GM12878 (cell line): Measurements from ENCODE around the gene ASB7. TPM values are rescaled to one million over a fixed set of nuclear protein-coding genes. Genes with fewer than 3 reads are reported as not detected.

ENCODE experiments used
- ATAC-seq: fragments of 200-7000 bp; cut with Tn5 transposase; 3 replicates; pipeline ENCODE4 v1.9.1; 2020; ENCODE audit warnings: mild to moderate bottlenecking, moderate library complexity
- BruUV-seq: library from RNA; stranded (reverse); fragments of 400-500 nt; replicated peaks from 2 replicates; lab custom pipeline; 2021; lab: Mats Ljungman, UMichigan
- CTCF ChIA-PET: fragments of 300-600 bp; sonication (Branson Sonifier 250); formaldehyde crosslinking; extraction: SDS; loops from one replicate; lab custom pipeline; 2021; ENCODE audit warnings: inconsistent platforms; lab: Yijun Ruan, JAX
- POLR2A ChIA-PET: fragments of 350-600 bp; formaldehyde crosslinking; extraction: SDS; loops from one replicate; lab custom pipeline; 2021; ENCODE audit warnings: inconsistent platforms; lab: Charles Lee
- RAD21 ChIA-PET: fragments of 300-600 bp; sonication (Branson Sonifier 250); formaldehyde crosslinking; loops from one replicate; lab custom pipeline; 2023; ENCODE audit warnings: antibody characterized with exemption; ENCODE audit not compliant: unreplicated experiment; lab: Charles Lee
- SMC1A ChIA-PET: fragments of 300-600 bp; sonication (Branson Sonifier 250); formaldehyde crosslinking; loops from one replicate; lab custom pipeline; 2023; ENCODE audit not compliant: unreplicated experiment, uncharacterized antibody; lab: Charles Lee
- DNase-seq: peaks from one replicate; pipeline ENCODE4 v3.0.0-alpha.2; 2011; ENCODE audit warnings: low read depth, low spot score
- FAIRE-seq: peaks from 3 replicates; lab custom pipeline; 2011; peaks lifted over from hg19 to GRCh38; lab: Jason Lieb, UNC
- H2AFZ ChIP-seq: 2 replicates; pipeline ENCODE4 v1.6.0; 2011; ENCODE audit warnings: low read depth, low read length, control low read depth; ENCODE audit not compliant: control insufficient read depth
- H3K27ac ChIP-seq: 2 replicates; pipeline ENCODE4 v1.5.1; 2011; ENCODE audit warnings: control low read depth; ENCODE audit not compliant: control insufficient read depth, insufficient read depth
- H3K27me3 ChIP-seq, 2 experiments: replicated peaks in 1 of 2; 2 replicates each; pipeline versions ENCODE4 v1.6.0 to v1.6.1; 2011; ENCODE audit warnings: low read length in 1 of 2; ENCODE audit not compliant: control insufficient read depth in 2 of 2, insufficient read depth in 2 of 2
- H3K36me3 ChIP-seq, 2 experiments: 2 replicates each; pipeline ENCODE4 v1.5.1; 2011; ENCODE audit warnings: low read length in 1 of 2; ENCODE audit not compliant: control insufficient read depth in 2 of 2, insufficient read depth in 2 of 2
- H3K4me1 ChIP-seq: 2 replicates; pipeline ENCODE4 v1.6.1; 2011; ENCODE audit warnings: mild to moderate bottlenecking, low read length, moderate library complexity, mixed read lengths; ENCODE audit not compliant: control insufficient read depth, insufficient read depth
- H3K4me2 ChIP-seq: 2 replicates; pipeline ENCODE4 v1.6.0; 2011; ENCODE audit warnings: control low read depth; ENCODE audit not compliant: control insufficient read depth, insufficient read depth
- H3K4me3 ChIP-seq: fragments of 200-600 bp; sonication (generic); 2 replicates; pipeline ENCODE4 v1.5.1; 2016
- H3K79me2 ChIP-seq: 2 replicates; pipeline ENCODE4 v1.6.0; 2011; ENCODE audit warnings: low read length; ENCODE audit not compliant: control insufficient read depth, insufficient read depth
- H3K9ac ChIP-seq: 2 replicates; pipeline ENCODE4 v1.8.0; 2011; ENCODE audit warnings: low read length, control low read depth, mixed read lengths; ENCODE audit not compliant: control insufficient read depth, insufficient read depth
- H3K9me3 ChIP-seq: replicated peaks from 3 replicates; pipeline ENCODE4 v1.5.1; 2011; ENCODE audit warnings: mild to moderate bottlenecking, low read length; ENCODE audit not compliant: control insufficient read depth, insufficient read depth
- H4K20me1 ChIP-seq: 2 replicates; pipeline ENCODE4 v1.6.0; 2011; ENCODE audit not compliant: control insufficient read depth, insufficient read depth
- CBX5 ChIP-seq: sonication (generic); IDR thresholded peaks from 2 replicates; pipeline ENCODE4 v1.6.1; 2016; ENCODE audit warnings: low read depth, moderate library complexity, mild to moderate bottlenecking, inconsistent platforms
- MEF2B ChIP-seq: fragments of 450-650 bp; IDR thresholded peaks from 2 replicates; pipeline ENCODE4 v1.6.1; 2018; ENCODE audit warnings: mild to moderate bottlenecking, moderate library complexity; ENCODE audit not compliant: partially characterized antibody, poor library complexity, severe bottlenecking
- NFIC ChIP-seq: IDR thresholded peaks from 2 replicates; pipeline ENCODE4 v1.6.1; 2012; ENCODE audit warnings: low read depth, mild to moderate bottlenecking, inconsistent platforms, low read length, moderate library complexity
- NR2C1 ChIP-seq: fragments of 450-650 bp; IDR thresholded peaks from 2 replicates; pipeline ENCODE4 v1.6.1; 2017; ENCODE audit warnings: antibody characterized with exemption, mild to moderate bottlenecking, moderate library complexity
- RBBP5 ChIP-seq: fragments of 200-600 bp; sonication (generic); conservative IDR thresholded peaks from 2 replicates; pipeline ENCODE4 v1.6.1; 2016
- SMAD1 ChIP-seq: fragments of 450-650 bp; IDR thresholded peaks from 2 replicates; pipeline ENCODE4 v1.6.1; 2018; ENCODE audit warnings: mild to moderate bottlenecking, low read depth; ENCODE audit not compliant: partially characterized antibody
- SUZ12 ChIP-seq: fragments of 200-600 bp; sonication (generic); IDR thresholded peaks from one replicate; pipeline ENCODE4 v1.6.1; 2018; ENCODE audit warnings: antibody characterized with exemption, mild to moderate bottlenecking; ENCODE audit not compliant: unreplicated experiment
- TBL1XR1 ChIP-seq: IDR thresholded peaks from 2 replicates; pipeline ENCODE4 v1.6.1; 2012; ENCODE audit warnings: low read depth, low read length, improper control_type of control experiment
- TCF3 ChIP-seq: IDR thresholded peaks from 2 replicates; pipeline ENCODE4 v1.6.1; 2012; ENCODE audit warnings: low read depth, mild to moderate bottlenecking, low read length, borderline replicate concordance; ENCODE audit not compliant: insufficient read depth
- USF1 ChIP-seq: IDR thresholded peaks from 2 replicates; pipeline ENCODE4 v1.6.1; 2011; ENCODE audit warnings: borderline replicate concordance, low read depth, mild to moderate bottlenecking, moderate library complexity, mixed read lengths, low read length; ENCODE audit not compliant: insufficient read depth; ENCODE audit errors: extremely low read length
- ZNF24 ChIP-seq: fragments of 450-650 bp; IDR thresholded peaks from 2 replicates; pipeline ENCODE4 v1.6.1; 2017; ENCODE audit warnings: antibody characterized with exemption, mild to moderate bottlenecking
- ZNF384 ChIP-seq: IDR thresholded peaks from 2 replicates; pipeline ENCODE4 v1.6.1; 2012; ENCODE audit warnings: low read depth, mild to moderate bottlenecking, low read length, improper control_type of control experiment, borderline replicate concordance
- WGBS: methylation state at CpG from one replicate; pipeline ENCODE4 v1.1.6; 2016; ENCODE audit warnings: low lambda C conversion rate; ENCODE audit not compliant: insufficient replicate concordance, insufficient coverage; ENCODE audit errors: missing lambda C conversion rate; 5-methylcytosine and 5-hydroxymethylcytosine counted together
- in situ Hi-C: fragments of 300-500 bp; cut with MboI; formaldehyde crosslinking; loops from 9 replicates; pipeline ENCODE4 v1.14.3; 2018; ENCODE audit warnings: mixed read lengths
- intact Hi-C: fragments of 100-400 bp; cut with micrococcal nuclease; formaldehyde crosslinking; loops from one replicate; pipeline ENCODE4 v1.14.2; 2022; ENCODE audit not compliant: unreplicated experiment
- polyA plus RNA-seq, 11 experiments: library from polyadenylated mRNA; depleted of rRNA in 4 of 11; unstranded in 6 of 11; stranded (reverse) in 5 of 11; fragments of >200 nt; fragmentation: Nextera tagmentation in 4 of 11; fragmentation: Illumina TruSeq in 1 of 11; extraction: Ambion mirVana in 4 of 11; extraction: Trizol in 1 of 11; gene quantifications; 1 replicate in 1 of 11; 2 replicates in 10 of 11; pipeline versions ENCODE4 v1.2.1 to v1.2.3, GENCODE V29; 2011 to 2016; ENCODE audit warnings: inconsistent platforms in 2 of 11, missing spikeins in 2 of 11, low read depth in 1 of 11
- total RNA-seq, 4 experiments: library from RNA; depleted of rRNA in 3 of 4; stranded (reverse); fragments of >200 nt in 3 of 4; fragmentation: Illumina TruSeq in 1 of 4; extraction: Trizol in 1 of 4; gene quantifications; 2 replicates each; pipeline versions ENCODE4 v1.2.1 to v1.2.3, GENCODE V29; 2013 to 2021
- TF ChIP-seq, protein P1 (sequence below): IDR thresholded peaks from 2 replicates; pipeline ENCODE4 v1.6.1; 2012; ENCODE audit warnings: low read length, inconsistent platforms
- TF ChIP-seq, protein P2 (sequence below): fragments of 450-650 bp; IDR thresholded peaks from 2 replicates; pipeline ENCODE4 v1.6.1; 2016; ENCODE audit warnings: mild to moderate bottlenecking, moderate library complexity, borderline replicate concordance

The ASB7 gene
- total and polyA plus RNA-seq, 10 of the 15 experiments (the other 5 are each of a cell fraction or from before 2014, with no cell fraction given) = 2.7 to 13.9 (median 8.6) TPM

DNA sequence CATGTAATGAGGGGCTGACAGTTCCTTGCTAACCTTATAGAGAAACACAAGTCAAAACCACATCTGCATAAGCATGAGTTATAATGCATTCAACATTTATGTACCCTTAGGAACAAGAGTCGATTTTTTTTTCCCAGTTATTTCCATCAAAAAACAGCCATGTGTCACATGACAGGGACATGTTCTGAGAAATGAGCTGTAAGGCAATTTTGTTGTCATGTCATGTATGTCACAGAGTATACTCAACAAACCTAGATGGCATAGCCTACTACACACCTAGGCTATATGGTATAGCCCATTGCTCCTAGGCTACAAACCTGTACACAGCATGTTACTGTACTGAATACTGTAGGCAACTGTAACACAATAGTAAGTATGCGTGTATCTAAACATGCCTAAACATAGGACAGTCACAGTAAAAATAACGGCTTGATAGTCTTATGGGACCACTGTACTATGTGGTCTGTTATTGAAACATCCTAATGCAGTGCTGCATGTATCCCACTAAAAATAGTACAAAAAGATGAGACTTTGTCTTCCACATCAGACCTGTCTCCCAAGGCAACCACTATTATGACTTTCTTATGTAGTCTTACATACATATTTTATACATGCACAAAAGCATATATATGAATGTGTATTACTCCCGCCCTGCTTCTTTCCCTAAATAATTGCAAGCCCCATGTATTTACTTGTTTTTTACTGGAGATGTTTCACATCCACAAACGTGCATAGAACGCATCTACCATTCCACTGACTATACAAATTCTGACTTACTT lies 35.4 kb upstream of the ASB7 start:
- H3K4me3 ChIP-seq = no peak overlapping the region
- TF ChIP-seq NR2C1 (no peak), NFIC (no peak), USF1 (no peak), RBBP5 (no peak), MEF2B (no peak), TBL1XR1 (no peak), SUZ12 (no peak), TCF3 (no peak), CBX5 (no peak), SMAD1 (no peak), ZNF384 (no peak), ZNF24 (no peak)
- TF ChIP-seq, protein P1, sequence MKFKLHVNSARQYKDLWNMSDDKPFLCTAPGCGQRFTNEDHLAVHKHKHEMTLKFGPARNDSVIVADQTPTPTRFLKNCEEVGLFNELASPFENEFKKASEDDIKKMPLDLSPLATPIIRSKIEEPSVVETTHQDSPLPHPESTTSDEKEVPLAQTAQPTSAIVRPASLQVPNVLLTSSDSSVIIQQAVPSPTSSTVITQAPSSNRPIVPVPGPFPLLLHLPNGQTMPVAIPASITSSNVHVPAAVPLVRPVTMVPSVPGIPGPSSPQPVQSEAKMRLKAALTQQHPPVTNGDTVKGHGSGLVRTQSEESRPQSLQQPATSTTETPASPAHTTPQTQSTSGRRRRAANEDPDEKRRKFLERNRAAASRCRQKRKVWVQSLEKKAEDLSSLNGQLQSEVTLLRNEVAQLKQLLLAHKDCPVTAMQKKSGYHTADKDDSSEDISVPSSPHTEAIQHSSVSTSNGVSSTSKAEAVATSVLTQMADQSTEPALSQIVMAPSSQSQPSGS = no peak
- TF ChIP-seq, protein P2, sequence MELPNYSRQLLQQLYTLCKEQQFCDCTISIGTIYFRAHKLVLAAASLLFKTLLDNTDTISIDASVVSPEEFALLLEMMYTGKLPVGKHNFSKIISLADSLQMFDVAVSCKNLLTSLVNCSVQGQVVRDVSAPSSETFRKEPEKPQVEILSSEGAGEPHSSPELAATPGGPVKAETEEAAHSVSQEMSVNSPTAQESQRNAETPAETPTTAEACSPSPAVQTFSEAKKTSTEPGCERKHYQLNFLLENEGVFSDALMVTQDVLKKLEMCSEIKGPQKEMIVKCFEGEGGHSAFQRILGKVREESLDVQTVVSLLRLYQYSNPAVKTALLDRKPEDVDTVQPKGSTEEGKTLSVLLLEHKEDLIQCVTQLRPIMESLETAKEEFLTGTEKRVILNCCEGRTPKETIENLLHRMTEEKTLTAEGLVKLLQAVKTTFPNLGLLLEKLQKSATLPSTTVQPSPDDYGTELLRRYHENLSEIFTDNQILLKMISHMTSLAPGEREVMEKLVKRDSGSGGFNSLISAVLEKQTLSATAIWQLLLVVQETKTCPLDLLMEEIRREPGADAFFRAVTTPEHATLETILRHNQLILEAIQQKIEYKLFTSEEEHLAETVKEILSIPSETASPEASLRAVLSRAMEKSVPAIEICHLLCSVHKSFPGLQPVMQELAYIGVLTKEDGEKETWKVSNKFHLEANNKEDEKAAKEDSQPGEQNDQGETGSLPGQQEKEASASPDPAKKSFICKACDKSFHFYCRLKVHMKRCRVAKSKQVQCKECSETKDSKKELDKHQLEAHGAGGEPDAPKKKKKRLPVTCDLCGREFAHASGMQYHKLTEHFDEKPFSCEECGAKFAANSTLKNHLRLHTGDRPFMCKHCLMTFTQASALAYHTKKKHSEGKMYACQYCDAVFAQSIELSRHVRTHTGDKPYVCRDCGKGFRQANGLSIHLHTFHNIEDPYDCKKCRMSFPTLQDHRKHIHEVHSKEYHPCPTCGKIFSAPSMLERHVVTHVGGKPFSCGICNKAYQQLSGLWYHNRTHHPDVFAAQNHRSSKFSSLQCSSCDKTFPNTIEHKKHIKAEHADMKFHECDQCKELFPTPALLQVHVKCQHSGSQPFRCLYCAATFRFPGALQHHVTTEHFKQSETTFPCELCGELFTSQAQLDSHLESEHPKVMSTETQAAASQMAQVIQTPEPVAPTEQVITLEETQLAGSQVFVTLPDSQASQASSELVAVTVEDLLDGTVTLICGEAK = no peak
- H4K20me1 ChIP-seq = no peaks in the 10 kb centered on the region
- intact Hi-C loops (no loop called here), in situ Hi-C loops (no loop called here)
- DNase-seq (no peak), ATAC-seq (no peak), FAIRE-seq (no peak)
- no TSS peak for BruUV-seq
- H3K27ac ChIP-seq = no peak overlapping the region
- WGBS = 91% methylated on average over 6 of the region's 6 CpGs
- SMC1A ChIA-PET = no interaction called here
- no peak overlapping the region for H2AFZ ChIP-seq
- H3K4me1 ChIP-seq = peaks cover 9% of the 10 kb centered on the region
- H3K27me3 ChIP-seq = no peaks in the 10 kb centered on the region
- no peak overlapping the region for H3K4me2 ChIP-seq
- H3K9ac ChIP-seq = no peak overlapping the region
- no peaks in the 10 kb centered on the region for H3K79me2 ChIP-seq
- peaks cover 3 to 21% of the 10 kb centered on the region in 2 experiments for H3K36me3 ChIP-seq
- RAD21 ChIA-PET = no interaction called here
- CTCF ChIA-PET = no interaction called here
- POLR2A ChIA-PET = no interaction called here
- H3K9me3 ChIP-seq = no peaks in the 10 kb centered on the region
